ENCODE results near the gene INTS1.
"Not testable (repeated sequence)": the region's sequence is repeated elsewhere in the genome, so short reads cannot be mapped to it uniquely, and the experiment has no call there.

INTS1 gene

DNA sequence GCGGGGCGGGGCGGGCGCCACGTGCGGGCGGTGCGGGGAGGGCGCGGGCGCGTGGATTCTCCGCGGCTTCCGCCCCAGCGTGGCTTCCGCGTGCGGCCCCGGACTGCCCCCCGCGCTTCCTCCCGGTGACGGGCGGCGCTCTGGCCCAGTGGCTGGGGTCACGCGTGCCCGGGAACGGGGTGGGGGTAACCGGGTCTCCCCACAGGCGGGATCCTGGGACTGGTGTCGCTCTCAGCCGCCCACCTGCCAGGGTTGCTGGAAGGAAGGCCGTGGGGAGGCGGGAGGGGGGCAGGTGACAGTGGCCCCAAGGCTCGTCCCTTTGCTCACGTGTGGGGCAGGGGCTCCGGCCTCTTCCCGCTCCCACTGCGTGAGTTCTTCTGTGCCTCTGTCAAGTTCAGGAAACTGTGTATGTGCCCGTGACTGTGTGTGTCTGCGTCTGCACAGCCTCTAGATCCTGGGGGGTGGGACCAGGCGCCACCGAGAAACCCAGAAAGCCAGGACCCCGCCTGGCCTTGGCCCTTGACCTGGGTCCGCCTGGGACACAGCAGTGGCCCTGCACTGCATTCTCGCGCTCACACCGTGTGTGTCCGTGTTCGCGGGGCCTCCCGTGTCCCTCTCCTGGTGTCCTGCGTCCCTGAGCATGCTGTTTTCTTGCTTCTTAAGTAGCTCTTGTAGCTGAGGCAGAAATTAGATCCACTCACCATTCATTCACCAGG, 27.2 kb upstream of the INTS1 start:
- no peak for DNase-seq (ENCODE audit: low read depth)

DNA sequence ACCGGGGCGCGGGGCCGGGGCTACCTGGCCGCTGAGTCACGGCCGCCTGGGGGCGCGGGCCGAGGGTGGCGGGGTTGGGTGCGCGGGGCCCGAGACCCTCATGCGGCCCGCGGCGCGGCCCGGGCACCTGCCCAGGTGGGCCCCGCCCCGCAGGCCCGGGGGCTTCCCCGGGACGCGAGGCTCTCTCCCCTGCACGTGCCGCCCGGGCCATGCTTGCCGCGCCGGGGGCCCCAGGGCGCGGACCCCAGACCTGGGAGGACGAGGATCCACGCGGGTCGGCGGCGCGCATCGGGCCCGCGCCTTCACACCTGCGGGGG, 26.7 kb upstream of the INTS1 start:
- DNase-seq (ENCODE audit: low read depth) = no peak

DNA sequence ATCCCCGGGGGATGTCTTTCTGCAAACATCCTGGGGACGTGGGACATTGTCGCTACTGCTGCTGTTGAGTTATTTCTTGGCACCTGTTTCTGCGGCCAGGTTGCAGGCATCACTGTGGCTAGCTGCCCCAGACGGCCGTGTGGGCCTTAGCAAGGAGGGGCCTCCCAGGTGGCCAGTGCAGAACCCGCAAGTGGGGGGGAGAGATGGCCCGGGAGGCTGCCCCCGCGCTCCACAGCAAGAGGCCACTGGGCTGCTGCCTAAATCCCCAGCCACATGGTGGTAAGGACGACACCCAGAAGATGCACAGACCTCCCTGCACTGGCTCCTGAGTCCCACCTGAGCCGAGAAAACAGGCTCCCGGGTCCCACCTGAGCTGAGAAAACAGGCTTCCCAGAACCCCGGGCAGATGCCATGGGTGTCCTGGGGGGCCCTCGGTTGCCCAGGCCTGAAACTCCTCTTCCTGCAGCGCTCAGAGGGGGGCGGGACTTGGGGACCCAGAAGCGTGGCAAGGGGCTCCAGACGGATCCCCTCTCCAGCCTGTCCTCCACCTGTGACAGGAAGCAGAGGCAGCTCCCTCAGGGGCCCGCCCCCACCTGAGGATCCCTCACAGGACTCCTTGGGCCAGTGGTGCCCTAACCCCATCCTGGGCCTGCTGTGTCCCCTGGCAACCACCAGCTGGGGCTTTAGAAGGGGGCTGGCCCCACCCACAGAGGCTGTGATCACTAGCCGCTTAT, 25.4 kb upstream of the INTS1 start:
- DNase-seq (ENCODE audit: low read depth) = no peak

DNA sequence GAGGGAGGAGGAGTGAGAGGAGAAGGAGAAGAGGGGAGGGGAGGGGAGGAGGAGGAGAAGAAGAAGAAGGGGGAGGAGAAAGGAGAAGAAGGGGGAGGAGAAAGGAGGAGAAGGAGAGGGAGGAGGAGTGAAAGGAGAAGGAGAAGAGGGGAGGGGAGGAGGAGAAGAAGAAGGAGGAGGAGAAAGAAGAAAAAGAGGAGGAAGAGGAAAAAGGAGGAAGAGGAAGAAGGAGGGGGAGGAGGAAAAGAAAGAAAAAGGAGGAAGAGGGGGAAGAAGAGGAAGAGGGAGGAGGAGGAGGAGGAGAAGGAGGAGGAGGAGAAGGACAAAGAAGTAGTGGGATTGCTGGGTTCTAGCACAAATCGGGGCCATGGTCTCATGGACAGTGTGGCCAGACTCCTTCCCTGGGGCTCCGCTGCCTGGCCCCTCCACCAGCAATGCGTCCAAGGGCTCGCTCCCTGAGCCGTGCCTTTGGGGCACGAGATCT, 22.1 kb upstream of the INTS1 start:
- no peak for DNase-seq (ENCODE audit: low read depth)

DNA sequence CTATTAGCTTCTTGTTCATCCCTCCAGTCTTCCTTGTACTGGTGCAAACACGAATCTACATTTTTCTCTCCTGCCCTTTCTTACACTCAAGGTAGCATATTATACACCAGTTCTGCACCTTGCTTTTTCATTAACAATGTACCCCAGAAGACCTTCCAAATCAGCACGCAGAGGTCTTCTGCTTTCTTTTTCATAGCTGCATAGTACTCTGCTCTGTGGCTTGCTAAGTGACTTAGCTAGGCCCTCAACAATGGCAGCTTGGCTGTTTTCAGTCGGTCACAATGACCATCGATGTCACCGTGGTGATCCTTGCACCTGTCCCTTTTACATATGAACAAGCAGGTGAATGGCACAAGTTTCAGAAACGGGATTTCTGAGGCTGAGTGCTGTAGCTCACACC, 21.2 kb upstream of the INTS1 start:
- no peak for DNase-seq (ENCODE audit: low read depth)

DNA sequence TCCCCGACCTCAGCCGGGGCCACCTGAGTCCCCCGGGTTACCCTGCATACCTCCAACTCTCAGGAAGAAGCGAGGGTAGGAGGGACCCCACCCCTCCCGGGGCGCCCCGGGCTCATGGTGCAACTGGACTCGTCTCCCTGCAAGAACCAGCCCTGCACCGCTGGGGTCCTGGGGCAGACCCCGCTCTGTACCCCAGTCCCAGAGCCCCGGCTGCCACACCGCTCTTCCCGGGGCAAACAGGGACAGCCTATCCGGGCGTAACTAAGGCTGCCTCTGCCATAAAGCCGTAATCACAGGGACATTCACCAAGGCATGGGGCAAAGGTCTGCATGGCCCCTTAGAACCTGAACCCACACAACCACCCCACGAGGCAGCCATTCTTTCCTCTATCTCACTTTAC, 19.7 kb upstream of the INTS1 start:
- DNase-seq (ENCODE audit: low read depth) = no peak

DNA sequence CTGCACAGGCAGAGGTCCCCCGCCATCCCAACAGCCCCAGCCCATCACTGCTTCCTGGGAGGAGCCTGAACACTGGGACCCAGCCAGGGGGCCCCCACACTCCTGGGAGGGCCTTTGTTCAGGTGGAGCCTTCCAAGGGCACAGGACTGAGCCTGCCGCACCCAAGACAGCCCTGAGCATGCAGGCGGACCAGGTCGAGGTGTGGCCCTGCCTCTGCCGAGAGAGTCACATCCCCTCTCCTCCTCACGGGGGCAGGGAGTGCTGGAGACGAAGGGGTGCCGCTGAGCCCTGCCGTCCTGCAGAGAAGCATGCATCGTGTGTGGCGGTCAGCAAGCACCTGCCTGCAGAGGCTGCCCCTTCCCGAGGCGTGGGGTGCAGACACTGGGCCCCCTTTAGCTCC, 19.0 kb upstream of the INTS1 start:
- no peak for DNase-seq (ENCODE audit: low read depth)

DNA sequence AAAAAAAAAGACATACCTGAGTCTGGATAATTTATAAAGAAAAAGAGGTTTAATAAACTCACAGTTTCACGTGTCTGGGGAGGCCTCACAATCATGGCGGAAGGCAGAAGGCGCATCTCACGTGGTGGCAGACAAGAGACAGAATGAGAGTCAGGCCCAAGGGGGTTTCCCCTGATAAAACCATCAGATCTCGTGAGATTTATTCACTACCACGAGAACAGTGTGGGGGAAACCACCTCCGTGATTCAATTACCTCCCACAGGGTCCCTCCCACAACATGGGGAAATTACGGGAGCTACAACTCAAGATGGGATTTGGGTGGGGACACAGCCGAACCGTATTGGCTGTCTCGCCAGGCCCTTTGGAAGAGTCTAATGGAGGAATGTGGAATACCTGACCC, 17.3 kb upstream of the INTS1 start:
- no peak for DNase-seq (ENCODE audit: low read depth)

DNA sequence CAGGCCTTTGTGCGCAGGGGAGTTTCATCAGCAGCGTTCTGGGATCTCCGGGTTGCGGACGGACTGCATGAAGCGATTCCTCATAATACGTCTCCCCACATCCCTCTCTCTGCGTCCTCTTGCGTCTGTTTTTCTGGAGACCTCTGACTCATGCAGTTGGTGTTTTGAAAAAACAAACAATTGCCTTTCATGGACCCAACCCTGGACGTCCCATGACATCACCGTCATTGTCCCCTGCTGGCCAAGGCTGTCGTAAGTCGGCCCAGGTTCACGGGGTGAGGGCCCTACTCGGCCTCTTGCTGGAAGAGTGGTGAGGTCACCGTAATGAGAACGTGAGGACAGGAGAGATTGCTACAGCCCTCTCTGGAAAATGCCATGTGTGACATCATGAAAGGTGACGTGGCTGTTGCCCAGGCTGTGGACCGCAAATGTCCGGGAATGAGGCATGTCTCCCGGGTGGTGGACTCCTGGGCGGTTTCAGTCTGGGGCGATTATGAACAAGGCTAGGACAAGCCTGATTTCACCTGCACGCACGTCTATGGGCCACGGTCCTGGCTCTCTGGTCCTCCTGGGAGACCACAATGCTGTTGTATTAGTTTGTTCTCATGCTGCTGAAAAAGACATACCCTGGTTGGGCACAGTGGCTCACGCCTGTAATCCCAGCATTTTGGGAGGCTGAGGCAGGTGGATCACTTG, 16.5 kb upstream of the INTS1 start:
- no peak for DNase-seq (ENCODE audit: low read depth)

DNA sequence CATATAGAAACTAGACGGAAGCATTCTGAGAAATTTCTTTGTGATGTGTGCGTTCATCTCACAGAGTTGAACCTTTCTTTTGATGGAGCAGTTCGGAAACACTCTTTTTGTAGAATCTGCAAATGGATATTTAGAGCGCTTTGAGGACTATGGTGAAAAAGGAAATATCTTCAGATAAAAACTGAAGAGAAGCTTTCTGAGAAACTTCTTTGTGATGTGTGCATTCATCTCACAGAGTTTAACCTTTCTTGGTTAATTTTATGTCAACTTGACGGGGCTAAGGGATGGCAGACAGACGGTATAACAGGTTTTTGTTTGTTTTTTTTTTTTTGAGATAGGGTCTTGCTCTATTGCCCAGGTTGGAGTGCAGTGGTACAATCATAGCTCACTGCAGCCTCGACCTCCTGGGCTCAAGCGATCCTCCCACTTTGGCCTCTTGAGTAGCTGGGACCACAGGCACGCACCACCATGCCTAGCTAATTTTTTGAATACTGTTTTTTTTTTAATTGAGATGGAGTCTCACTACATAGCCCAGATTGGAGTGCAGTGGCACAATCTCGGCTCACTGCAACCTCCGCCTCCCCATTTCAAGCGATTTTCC, 15.2 kb upstream of the INTS1 start:
- not testable (repeated sequence) for DNase-seq (ENCODE audit: low read depth)

DNA sequence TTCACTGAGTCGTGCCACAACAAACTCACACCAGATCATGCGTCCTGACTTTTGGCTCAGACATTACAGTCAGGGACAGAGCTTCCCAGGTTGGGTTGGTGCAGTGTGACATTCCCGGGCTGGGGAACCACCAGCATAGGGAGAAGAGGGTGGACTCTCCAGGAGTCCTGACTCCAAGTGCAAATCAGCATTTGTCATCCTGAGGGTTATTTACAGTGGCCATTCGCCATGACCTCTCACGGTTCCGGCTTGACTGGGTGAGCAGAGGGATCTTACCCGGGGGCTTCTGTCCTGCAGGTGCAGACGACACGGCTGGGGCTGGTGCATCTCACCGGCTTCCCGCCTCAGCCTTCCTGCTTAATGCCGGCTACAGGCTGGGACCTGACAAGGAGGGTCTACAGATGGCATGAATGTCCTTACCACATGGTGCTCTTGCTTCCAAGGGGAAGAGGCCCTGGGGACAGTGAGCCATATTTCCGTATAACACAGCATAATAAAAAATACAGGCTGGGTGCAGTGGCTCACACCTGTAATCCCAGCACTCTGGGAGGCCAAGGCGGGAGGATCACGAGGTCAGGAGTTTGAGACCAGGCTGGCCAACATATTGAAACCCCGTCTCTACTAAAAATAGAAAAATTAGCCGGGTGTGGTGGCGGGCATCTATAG, 12.5 kb upstream of the INTS1 start:
- DNase-seq (ENCODE audit: low read depth) = no peak

DNA sequence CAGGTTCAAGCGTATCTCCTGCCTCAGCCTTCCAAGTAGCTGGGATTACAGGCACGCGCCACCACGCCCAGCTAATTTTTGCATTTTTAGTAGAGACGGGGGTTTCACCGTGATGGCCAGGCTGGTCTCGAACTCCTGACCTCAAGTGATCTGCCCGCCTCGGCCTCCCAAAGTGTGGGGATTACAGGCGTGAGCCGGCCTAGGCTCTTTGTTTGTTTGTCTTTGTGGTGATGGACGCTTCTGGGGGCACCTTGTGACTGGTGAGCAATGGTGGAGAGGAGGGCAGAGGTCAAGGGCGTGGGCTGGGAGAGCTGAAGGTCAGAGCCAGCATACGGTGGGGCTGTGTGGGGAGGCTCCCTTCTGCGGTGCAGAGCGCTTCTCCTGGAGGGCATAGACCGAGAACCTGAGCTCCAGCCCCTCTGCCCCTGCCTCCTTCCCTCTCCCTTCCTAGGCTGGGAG, 11.3 kb upstream of the INTS1 start:
- not testable (repeated sequence) for DNase-seq (ENCODE audit: low read depth)

DNA sequence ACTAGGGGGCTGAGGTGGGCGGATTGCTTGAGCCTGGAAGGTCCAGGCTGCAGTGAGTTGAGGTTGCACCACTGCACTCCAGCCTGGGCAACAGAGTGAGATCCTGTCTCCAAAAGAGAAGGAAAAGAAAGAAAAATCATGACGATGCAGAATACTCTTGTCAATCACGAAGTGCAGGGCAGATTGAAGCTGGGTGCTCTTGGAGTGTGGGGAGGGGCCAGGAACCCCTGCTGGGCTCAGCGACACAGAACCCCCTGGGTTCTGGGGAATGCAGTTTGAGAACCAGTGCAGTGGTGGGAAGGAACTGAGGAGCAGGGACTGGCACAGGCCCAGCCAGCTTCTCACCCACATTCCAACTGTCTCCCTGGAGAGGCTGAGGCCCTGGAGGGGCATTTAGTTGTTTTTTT, 10.8 kb upstream of the INTS1 start:
- no peak for DNase-seq (ENCODE audit: low read depth)

DNA sequence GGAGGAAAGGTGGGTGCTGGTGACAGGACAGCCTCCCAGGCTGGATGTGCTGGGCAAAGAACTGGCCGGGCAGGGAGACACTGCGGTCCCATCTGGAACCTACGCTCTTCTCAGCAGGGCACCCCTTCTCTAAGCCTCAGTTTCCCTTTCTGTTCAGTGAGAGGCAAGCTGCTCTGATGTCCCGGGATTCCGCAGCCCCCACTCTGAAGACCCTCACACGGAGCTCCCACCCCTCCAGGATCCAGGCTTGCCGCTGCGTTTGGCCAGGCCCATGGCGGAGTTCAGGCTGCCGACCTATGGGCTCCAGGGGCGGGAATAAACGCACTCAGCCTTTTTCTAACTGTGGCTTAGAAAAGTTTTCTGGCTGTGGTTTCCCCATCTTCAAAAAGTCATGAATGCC, 10.2 kb upstream of the INTS1 start:
- no peak for DNase-seq (ENCODE audit: low read depth)

DNA sequence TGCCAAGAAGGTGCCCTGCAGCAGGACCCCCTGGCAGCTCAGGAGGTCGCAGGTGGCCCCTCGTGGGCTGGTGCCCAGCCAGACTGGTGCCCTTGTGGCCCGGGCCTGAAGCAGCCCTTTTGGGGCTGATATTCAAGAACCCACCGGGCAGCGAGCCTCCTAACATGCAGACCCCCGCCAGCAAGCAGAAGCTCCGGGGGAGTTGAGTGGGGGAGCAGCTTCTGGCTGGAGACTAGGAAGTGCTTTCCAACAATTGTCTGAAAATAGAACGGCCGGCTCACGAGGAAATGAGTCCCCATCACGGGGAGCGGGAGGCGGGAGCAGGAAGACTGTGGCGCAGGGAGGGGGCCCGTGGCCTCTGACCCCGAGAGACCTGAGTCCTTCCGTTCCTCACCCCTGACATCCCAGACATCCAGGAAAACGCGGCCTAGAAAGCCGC, 9.5 kb upstream of the INTS1 start:
- DNase-seq (ENCODE audit: low read depth) = no peak

DNA sequence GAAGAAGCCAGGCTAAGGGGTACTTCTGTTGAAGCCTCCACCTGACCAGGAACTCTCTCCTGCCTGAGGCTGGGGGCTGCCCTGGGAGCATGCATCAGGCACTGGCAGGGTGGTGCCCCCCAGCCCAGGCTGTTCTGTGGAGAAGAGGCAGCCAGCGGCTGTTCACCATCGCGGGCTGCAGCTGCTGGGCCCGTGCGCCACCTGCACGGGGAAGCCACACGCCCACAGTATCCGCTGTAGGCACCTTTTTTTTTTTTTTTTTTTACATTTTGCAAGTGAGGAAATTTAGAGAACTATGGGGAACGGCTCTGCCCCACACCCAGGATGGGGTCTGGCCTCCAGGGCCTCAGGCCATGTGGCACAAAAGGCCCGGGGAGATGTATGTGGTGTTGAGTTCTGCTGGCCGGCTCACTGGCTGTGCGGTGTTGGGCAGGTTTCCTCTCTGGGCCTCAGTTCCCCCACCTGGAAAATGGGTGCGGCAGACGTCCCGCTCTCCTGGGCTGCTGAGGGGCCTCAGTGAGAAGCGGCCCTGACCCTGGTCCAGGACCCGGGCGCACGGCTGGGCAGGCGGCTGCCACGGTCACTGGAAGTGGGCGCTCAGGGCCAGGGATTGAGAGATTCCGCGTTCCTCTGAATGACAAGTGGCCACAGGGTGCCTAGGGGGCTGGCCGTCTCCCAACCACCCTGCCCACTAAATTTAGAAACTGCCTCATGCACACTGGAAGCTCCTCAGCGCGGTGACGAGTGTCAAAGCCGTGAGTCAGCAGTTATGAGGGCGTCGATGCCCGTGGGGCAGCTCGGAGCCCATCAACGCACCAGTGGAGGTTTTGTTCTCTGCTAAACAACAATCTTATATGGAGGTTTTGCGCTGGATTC, 8.8 kb upstream of the INTS1 start:
- DNase-seq (ENCODE audit: low read depth) = no peak

DNA sequence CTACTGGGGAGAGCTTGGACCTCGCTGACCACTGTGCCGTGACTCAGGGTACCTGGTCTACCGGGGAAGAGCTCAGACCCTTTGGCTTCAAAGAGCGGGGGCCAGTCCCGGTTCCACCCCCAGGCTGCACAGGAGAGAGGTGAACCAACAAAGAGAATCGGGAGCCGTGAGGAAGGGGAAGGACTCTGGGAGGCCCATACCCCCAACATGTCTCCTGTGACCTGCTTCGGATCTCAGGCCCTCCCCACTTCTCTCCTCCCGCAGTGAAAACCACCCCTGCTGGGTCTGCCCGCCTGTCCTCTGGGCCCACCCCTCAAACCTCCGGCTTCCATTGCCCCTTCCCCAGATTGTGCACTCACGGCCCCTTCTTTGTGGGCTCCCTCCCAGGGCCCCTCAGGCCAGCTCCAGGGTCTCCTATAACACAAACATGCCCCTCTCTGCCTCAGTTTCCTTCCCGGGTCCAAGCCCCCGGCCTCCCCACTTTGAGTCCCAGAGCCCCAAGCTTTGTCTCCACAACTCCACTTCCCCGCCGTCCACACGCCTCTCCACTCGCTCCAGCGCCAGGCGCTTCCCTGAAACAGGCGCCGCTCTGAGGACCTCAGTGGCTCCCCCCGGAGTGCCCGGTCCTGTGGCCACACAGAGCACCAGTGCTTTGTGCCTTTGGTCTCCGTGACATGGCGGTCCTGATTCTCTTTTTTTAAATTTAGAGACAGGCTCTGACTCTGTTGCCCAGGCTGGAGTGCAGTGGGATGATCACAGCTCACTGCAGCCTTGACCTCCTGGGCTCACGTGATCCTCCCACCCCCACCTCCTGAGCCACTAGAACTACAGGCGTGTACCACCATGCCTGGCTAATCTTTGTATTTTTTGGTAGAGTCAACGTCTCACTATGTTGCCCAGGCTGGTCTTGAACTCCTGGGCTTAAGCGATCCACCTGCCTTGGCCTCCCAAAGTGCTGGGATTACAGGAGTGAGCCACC, 7.5 kb upstream of the INTS1 start:
- no peak for DNase-seq (ENCODE audit: low read depth)

DNA sequence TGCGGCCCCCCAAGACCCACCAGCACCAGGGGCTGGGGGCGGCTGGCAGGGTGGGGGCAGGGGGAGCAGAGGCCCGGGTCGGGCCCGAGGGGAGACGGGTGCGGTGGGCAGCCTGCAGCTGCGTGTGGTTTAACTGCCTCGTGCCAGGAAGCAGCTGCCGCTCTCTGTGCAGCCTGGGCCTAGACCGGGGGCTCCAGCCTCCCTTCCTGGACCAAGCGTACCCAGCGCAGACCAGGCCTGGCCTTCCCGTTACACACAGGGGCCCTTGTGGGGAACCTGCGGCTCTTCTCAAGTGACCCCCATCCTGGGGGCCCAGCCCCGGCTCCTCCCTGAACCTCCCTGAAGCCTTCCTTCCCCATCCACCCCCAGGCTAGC, 6.6 kb upstream of the INTS1 start:
- no peak for DNase-seq (ENCODE audit: low read depth)

DNA sequence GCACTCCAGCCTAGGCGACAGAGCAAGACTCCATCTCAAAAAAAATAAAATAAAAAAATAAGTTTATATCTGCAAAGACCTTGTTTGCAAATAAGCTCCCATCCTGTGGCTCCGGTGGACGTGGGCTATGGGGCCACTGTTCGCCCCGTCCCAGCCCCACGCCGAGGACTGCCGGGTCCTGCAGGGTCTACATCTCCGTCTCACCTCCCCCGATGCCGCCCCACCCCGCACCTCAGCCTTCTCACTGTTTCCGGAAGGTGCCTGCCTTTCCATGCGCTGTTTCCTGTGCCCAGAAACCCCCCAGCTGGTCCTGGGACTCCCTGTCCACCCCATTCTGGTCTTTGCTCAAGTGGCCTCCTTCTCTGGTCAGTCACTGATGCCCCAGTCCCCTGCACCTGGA, 5.0 kb upstream of the INTS1 start:
- DNase-seq (ENCODE audit: low read depth) = no peak

DNA sequence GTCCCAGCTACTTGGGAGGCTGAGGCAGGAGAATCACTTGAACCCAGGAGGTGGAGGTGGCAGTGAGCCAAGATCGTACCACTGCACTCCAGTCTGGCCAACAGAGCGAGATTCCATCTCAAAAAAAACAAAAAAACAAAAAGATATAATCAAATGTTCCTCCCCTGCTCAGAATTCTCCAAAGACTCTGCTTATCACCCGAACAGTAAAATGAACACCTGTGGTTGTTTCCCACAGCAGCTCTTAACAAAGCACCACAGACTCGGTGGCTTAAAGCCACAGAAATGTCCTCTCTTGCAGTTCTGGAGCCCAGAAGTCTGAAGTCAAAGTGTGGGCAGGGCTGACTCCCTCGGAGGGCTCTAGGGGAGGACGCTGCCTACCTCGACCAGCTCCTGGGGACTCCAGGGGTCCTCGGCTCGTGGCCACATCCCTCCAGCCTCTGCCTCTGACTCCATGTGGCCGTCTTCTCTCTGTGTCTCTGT, 4.1 kb upstream of the INTS1 start:
- no peak for DNase-seq (ENCODE audit: low read depth)

All from activated T-cell treated with anti-CD3 and anti-CD28 coated beads for 48 hours (primary cell).